Sciatic nerve (tissue), 2 donors: ENCODE measurements around the gene ARNT2. TPM values are rescaled to one million over a fixed set of nuclear protein-coding genes. Genes with fewer than 3 reads are reported as not detected.
A peak's percentile ranks its signal among the peaks of the same experiment; 100 is the strongest.

Experiments
- ATAC-seq: fragments of 200-7000 bp; cut with Tn5 transposase; one replicate; pipeline ENCODE4 v1.9.1; 2020; ENCODE audit warnings: mild to moderate bottlenecking, moderate library complexity
- DNase-seq: peaks from one replicate; pipeline ENCODE4 v3.0.0-alpha.2; 2020; ENCODE audit warnings: low spot score
- intact Hi-C: fragments of 100-400 bp; cut with DNase I; formaldehyde crosslinking; loops from one replicate; pipeline ENCODE4 v1.14.2; 2022
- total RNA-seq: library from RNA; stranded (reverse); fragmentation: NEBNext Ultra II Directional; extraction: Animal tissue kit (Norgen Biotek cat#: 25700); gene quantifications from one replicate; pipeline ENCODE4 v1.2.1, GENCODE V29; 2021
- donor health status: DM: no; HTN: no; CAD: no.
- donor health status: DM: no; HTN: no; CAD: no.

Gene ARNT2
- total RNA-seq, 1 donor from 2014 or later: 16.6 TPM

- intact Hi-C loops: no loop called here
- ATAC-seq (no peak), DNase-seq (no peak)
Observed at GRCh38 chr15:80613762-80614365, 209.7 kb downstream of the ARNT2 start.

- ATAC-seq: no peak
- intact Hi-C loops: no loop called here
- no peak for DNase-seq
Observed at GRCh38 chr15:80614711-80615360, 210.7 kb downstream of the ARNT2 start.

GRCh38 chr15:80615361-80615736, 211.2 kb downstream of the ARNT2 start:
- DNase-seq: no peak
- no peak for ATAC-seq

GRCh38 chr15:80615783-80616391, 211.7 kb downstream of the ARNT2 start:
- peak; percentile 80 for ATAC-seq
- intact Hi-C loops: no loop called here
- no peak for DNase-seq

More at GRCh38 chr15:80615361-80615736, 211.2 kb downstream of the ARNT2 start:
- intact Hi-C loops: no loop called here

DNA sequence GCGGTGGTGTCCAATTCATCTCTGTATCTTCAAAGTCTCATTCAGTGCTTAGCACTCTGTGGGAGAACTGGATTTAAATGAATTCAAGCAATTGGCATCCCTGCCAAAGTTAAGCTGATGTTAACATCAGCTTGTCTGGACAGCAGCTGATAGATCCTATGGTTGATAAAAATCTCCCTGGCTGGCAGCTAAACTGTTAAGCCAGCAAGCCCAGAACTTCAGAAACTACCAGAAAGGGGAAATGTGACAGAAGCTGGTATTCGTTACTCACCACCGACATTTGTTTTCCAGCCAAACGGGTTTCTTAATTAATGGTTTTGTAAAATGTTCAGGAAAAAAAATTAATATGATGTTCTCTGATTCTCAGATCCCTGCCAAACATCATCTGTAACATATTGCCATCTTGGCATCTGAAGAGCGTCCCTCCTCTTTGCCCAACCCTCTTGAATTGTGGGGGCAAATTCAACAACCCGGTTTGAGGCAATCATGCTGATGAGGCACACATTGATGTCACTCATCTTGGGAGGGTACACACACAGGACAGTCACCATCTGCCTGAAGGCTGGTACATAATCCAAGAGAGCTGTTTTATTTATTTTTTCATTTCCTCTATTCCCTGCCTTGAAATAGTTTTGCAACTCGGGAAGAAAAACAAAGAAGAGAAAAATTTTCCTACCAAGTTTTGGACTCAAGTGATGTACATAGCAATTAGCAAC, 214.7 kb downstream of the ARNT2 start:
- DNase-seq (no peak), ATAC-seq (no peak)
- intact Hi-C loops: no loop called here

DNA sequence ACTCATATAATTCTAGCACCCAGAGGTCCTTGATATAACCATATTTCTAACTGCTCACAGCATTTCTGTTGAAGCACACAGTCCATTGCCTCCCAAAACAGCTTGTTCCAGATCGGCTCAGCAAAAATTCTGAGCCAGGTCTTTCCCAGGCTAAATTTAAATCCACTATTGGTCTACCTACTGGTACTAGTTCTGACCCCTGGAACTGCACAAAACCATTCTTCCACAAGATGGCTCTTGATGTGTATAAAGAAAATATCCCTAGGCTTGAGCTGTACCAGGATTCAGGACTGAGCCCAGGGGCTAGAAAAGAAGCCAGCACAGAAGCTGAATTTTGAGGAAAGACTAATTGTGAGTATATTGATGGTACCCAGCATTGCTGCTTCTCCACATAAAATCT, 215.5 kb downstream of the ARNT2 start:
- no peak for ATAC-seq
- no peak for DNase-seq
- intact Hi-C loops: no loop called here

GRCh38 chr15:80620141-80620540, 216.0 kb downstream of the ARNT2 start:
- no peak for ATAC-seq
- intact Hi-C loops: no loop called here

DNA sequence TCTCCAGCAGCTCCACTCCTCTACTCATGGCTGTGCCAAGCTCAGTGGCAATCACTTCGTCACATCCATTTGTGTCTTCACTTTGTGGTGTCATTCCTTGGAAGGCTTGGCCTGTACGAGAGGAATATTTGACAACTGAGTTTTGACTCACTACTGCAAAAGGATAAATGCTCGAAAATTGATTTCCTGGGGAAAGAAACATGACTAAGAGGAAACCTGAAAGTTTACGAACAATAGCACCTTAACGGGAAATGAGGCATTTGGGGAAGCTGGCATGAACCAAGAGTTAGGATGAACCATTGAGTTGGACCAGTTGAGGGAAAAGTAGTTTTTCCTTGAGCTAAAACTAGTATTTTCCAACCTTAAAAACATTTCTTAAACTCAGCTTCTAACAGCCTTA, 216.7 kb downstream of the ARNT2 start:
- DNase-seq: no peak
- no peak for ATAC-seq
- intact Hi-C loops: no loop called here

More at GRCh38 chr15:80620141-80620540, 216.0 kb downstream of the ARNT2 start:
- no peak for DNase-seq

DNA sequence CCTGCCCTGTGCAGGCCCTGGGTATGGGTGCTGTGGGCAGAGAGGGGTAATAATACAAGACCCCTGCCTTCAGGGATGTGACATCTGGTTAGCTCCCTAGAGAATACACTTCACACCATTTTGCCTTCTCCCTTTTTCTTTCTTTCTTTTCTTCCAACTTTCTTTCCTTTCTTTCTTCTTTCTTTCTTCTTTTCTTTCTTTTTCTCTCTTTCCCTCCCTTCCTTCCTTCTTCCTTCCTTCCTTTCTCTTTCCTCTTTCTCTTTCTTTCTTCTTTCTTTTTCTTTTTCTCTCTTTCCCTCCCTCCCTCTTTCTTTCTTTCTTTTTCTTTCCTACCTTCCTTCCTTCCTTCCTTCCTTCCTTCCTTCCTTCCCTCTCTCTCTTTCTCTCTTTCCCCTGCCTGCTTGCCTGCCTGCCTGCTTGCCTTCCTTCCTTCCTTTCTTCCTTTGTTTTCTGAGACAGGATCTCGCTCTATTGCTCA, 222.5 kb downstream of the ARNT2 start:
- intact Hi-C loops: no loop called here
- DNase-seq: no peak
- ATAC-seq: no peak

- no peak for ATAC-seq
- intact Hi-C loops: no loop called here
- DNase-seq: no peak
Observed at GRCh38 chr15:80629355-80629754, 225.2 kb downstream of the ARNT2 start.

- no peak for ATAC-seq
- intact Hi-C loops: no loop called here
- no peak for DNase-seq
Observed at GRCh38 chr15:80630981-80631380, 226.8 kb downstream of the ARNT2 start.

- DNase-seq (no peak), ATAC-seq (no peak)
- intact Hi-C loops: no loop called here
Observed at GRCh38 chr15:80633221-80633620, 229.0 kb downstream of the ARNT2 start.

DNA sequence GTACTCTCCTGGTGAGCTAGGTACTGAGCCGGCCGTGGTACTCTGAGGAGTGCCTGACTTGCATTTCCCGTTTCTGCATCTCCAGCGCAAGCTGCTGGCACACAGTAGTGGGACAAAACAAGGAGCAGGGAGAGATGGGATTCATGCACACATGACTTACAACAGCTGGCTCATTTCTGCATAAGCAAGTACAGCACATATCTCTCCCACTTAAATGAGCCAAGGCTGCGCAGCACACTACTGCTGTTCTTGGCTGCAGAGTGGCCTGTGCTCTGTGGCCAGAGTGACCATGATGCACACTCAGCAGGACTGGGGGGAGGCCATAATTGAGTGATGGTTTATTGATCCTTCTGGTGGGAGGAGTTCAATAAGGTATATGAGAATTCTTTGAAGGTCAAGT, 231.8 kb downstream of the ARNT2 start:
- ATAC-seq (no peak), DNase-seq (no peak)
- intact Hi-C loops: no loop called here

DNA sequence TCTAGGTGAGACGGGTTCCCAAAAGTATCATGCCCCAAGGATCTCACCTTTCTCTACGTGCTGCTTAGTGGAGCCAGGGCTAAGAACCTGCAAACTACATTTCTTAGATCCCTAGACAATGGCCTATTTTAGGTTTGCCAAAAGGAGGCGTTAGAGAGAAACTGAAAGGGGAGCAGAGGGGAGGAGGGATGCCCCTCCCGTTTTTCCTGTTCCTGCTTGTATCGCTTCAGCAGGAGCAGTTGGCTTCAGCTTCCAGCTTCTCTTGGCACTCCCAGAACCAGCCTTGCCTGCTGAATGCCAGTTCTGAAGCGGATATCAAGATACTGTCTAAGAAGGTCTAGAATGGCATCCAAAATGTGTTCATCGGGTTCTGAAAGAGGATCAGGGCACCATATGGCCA, 232.5 kb downstream of the ARNT2 start:
- DNase-seq (no peak), ATAC-seq (no peak)
- intact Hi-C loops: no loop called here

GRCh38 chr15:80637747-80638146, 233.6 kb downstream of the ARNT2 start:
- no peak for ATAC-seq
- intact Hi-C loops: no loop called here

DNA sequence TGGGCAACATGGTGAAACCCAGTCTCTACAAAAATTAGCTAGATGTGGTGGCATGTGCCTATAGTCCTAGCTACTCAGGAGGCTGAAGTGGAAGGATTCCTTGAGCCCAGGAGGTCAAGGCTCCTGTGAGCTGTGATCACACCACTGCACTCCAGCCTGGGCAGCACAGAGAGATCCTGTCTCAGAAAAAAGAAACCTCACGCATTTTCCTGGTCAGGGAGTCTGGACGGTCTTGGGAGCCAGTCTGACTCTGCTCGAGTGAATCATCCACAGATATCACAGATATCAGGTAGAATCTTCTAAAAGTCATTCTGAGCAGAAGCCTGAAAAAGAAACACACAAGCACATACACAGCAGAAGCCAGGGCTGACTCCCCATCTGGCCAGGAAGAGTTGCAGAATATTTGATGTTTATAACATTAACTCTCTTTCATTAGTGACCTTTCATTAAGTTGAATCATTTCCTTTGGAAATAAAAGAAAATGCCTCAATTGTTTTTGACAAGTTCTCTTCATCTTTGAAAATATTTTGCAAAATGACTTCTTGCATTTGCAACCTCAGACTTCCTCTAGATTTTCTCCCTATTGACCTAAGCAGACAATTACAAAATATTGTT, 234.5 kb downstream of the ARNT2 start:
- no peak for DNase-seq
- intact Hi-C loops: no loop called here
- ATAC-seq: peak; percentile 49

More at GRCh38 chr15:80637747-80638146, 233.6 kb downstream of the ARNT2 start:
- no peak for DNase-seq

DNA sequence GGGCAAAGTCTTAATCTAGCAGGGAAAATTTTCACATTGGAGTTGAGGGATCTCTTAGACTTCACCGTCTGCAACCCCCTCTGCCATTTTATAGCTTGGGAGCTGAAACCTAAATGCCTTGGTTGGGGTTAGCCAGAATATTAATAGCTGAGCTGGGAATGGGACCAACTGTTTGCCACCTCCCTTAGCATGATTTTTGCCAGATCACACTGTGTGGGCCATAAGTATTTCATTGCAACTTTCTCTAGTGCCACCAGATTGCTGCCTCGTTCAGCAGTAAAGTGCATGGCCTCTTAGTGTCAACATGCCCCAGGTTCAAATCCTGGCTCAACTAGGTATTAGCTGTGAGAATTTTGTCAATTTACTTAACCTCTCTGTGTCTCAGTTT, 235.0 kb downstream of the ARNT2 start:
- ATAC-seq (no peak), DNase-seq (no peak)
- intact Hi-C loops: no loop called here

- ATAC-seq (no peak), DNase-seq (no peak)
- intact Hi-C loops: no loop called here
Observed at GRCh38 chr15:80640531-80641121, 236.4 kb downstream of the ARNT2 start.

DNA sequence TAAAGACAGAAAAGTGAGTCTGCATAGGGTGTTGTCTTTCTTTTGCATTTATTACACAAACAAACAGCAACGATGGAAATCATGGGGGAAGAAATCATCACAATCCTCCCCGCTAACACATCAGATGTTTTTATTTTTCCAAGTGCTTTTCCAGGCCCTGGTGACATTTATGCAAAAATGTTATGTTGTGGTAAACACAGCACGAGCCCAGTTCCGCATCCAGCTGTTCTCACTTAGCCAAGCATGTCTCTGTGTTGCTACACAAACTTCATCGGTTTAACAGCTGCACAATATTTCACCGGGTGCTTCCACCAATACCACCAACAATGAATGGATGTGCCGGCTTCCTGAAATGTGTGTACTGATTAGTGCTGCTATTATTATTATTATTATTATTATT, 237.2 kb downstream of the ARNT2 start:
- ATAC-seq (peak; percentile 70), DNase-seq (no peak)
- intact Hi-C loops: no loop called here
